ENCODE measurements around the gene RND3.

DNA sequence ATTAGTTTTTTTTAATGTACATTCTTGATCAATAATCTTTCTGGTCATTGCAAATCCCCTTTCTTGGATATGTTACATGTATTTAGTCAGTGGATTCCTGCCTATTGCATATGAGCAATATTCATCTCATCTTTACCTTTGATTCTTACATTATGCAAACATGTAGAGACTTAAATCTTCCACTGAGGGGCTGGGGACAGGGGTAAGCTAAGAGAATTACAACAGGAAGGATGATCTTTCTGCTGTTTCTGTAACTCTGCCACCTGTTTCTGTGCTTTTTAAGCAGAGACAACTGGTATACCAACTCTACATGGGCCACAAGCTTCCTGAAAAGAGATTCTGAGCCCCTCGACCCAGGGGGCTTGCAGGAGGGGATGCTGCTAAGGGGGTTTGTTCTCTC is 68.6 kb downstream of the RND3 start:
- TF ChIP-seq CEBPG (CRISPR knock-in tag; IDR thresholded peaks at IDR 0.05) (no peak), ZNF280B (CRISPR knock-in tag; IDR thresholded peaks at IDR 0.05; ENCODE audit: borderline replicate concordance) (no peak), UBTF (CRISPR knock-in tag; IDR thresholded peaks at IDR 0.05) (no peak), ZSCAN22 (CRISPR knock-in tag; IDR thresholded peaks at IDR 0.05) (no peak), CTCF (CRISPR knock-in tag; IDR thresholded peaks at IDR 0.05) (no peak), ELF4 (CRISPR knock-in tag; IDR thresholded peaks at IDR 0.05; ENCODE audit: borderline replicate concordance) (no peak), BCL3 (CRISPR knock-in tag; IDR thresholded peaks at IDR 0.05) (no peak), MAFK (conservative IDR thresholded peaks at IDR 0.05 in 1 of 2, IDR thresholded peaks at IDR 0.05 in 1 of 2; ENCODE audit: low read length in 2 of 2) (no peak), ZFP1 (CRISPR knock-in tag; IDR thresholded peaks at IDR 0.05) (no peak), MAX (IDR thresholded peaks at IDR 0.05) (no peak)
- TF ChIP-seq, protein P1, sequence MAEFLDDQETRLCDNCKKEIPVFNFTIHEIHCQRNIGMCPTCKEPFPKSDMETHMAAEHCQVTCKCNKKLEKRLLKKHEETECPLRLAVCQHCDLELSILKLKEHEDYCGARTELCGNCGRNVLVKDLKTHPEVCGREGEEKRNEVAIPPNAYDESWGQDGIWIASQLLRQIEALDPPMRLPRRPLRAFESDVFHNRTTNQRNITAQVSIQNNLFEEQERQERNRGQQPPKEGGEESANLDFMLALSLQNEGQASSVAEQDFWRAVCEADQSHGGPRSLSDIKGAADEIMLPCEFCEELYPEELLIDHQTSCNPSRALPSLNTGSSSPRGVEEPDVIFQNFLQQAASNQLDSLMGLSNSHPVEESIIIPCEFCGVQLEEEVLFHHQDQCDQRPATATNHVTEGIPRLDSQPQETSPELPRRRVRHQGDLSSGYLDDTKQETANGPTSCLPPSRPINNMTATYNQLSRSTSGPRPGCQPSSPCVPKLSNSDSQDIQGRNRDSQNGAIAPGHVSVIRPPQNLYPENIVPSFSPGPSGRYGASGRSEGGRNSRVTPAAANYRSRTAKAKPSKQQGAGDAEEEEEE (CRISPR knock-in tag; IDR thresholded peaks at IDR 0.05; ENCODE audit: borderline replicate concordance): no peak
- TF ChIP-seq, protein P2, sequence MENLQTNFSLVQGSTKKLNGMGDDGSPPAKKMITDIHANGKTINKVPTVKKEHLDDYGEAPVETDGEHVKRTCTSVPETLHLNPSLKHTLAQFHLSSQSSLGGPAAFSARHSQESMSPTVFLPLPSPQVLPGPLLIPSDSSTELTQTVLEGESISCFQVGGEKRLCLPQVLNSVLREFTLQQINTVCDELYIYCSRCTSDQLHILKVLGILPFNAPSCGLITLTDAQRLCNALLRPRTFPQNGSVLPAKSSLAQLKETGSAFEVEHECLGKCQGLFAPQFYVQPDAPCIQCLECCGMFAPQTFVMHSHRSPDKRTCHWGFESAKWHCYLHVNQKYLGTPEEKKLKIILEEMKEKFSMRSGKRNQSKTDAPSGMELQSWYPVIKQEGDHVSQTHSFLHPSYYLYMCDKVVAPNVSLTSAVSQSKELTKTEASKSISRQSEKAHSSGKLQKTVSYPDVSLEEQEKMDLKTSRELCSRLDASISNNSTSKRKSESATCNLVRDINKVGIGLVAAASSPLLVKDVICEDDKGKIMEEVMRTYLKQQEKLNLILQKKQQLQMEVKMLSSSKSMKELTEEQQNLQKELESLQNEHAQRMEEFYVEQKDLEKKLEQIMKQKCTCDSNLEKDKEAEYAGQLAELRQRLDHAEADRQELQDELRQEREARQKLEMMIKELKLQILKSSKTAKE (CRISPR knock-in tag; IDR thresholded peaks at IDR 0.05; ENCODE audit: borderline replicate concordance): no peak
- TF ChIP-seq, protein P3, sequence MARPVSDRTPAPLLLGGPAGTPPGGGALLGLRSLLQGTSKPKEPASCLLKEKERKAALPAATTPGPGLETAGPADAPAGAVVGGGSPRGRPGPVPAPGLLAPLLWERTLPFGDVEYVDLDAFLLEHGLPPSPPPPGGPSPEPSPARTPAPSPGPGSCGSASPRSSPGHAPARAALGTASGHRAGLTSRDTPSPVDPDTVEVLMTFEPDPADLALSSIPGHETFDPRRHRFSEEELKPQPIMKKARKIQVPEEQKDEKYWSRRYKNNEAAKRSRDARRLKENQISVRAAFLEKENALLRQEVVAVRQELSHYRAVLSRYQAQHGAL (CRISPR knock-in tag; IDR thresholded peaks at IDR 0.05; ENCODE audit: not compliant biosample characterization): no peak

All from HepG2 (cell line).